HepG2 (cell line): Measurements from ENCODE around the gene EMC8. TPM values are rescaled to one million over a fixed set of nuclear protein-coding genes. Genes with fewer than 3 reads are reported as not detected.

ENCODE experiments used
- ATAC-seq: fragments of 200-7000 bp; cut with Tn5 transposase; 3 replicates; pipeline ENCODE4 v1.9.1; 2020; ENCODE audit warnings: mild to moderate bottlenecking, moderate library complexity
- BruUV-seq: library from RNA; stranded (reverse); fragments of 400-500 nt; replicated peaks from 2 replicates; lab custom pipeline; 2021; lab: Mats Ljungman, UMichigan
- CTCF ChIA-PET: fragments of 300-600 bp; formaldehyde crosslinking; extraction: SDS; loops from one replicate; lab custom pipeline; 2021; ENCODE audit warnings: low total read pairs, inconsistent platforms, low intra/inter-chr PET ratio; lab: Yijun Ruan, JAX
- POLR2A ChIA-PET: fragments of 350-600 bp; sonication (Branson Sonifier 250); formaldehyde crosslinking; loops from one replicate; lab custom pipeline; 2020; ENCODE audit warnings: antibody characterized with exemption, inconsistent platforms; lab: Yijun Ruan, JAX
- DNase-seq: peaks from one replicate; pipeline ENCODE4 v3.0.0-alpha.2; 2015; ENCODE audit warnings: low spot score
- FAIRE-seq: peaks from 3 replicates; lab custom pipeline; 2011; peaks lifted over from hg19 to GRCh38; lab: Jason Lieb, UNC
- H2AFZ ChIP-seq: one replicate; pipeline ENCODE4 v1.6.1; 2011; ENCODE audit warnings: low read length, inconsistent platforms
- H3K27ac ChIP-seq: fragments of 300-600 bp; 3 replicates; pipeline ENCODE4 v1.8.0; 2011; ENCODE audit warnings: mixed run types, mild to moderate bottlenecking, mixed read lengths, low read length, inconsistent platforms; ENCODE audit not compliant: insufficient read depth; ENCODE audit errors: extremely low read length
- H3K27me3 ChIP-seq, 2 experiments: fragments of 200-600 bp in 1 of 2; 2 replicates in 1 of 2; 3 replicates in 1 of 2; pipeline versions ENCODE4 v1.6.0 to v1.8.0; 2011; ENCODE audit warnings: low read length in 2 of 2, mild to moderate bottlenecking in 2 of 2, moderate library complexity in 2 of 2, inconsistent platforms in 1 of 2; ENCODE audit not compliant: insufficient read depth in 2 of 2, control insufficient read depth in 1 of 2
- H3K36me3 ChIP-seq, 2 experiments: fragments of 200-600 bp in 1 of 2; replicated peaks in 1 of 2; 2 replicates in 1 of 2; 3 replicates in 1 of 2; pipeline versions ENCODE4 v1.5.1 to v1.8.0; 2011; ENCODE audit warnings: low read length in 2 of 2, inconsistent platforms in 1 of 2; ENCODE audit not compliant: insufficient read depth in 2 of 2, control insufficient read depth in 1 of 2
- H3K4me1 ChIP-seq: 2 replicates; pipeline ENCODE4 v1.5.1; 2012; ENCODE audit warnings: low read length, inconsistent platforms; ENCODE audit not compliant: insufficient read depth
- H3K4me2 ChIP-seq: 2 replicates; pipeline ENCODE4 v1.6.0; 2011; ENCODE audit warnings: low read depth, low read length, inconsistent platforms
- H3K4me3 ChIP-seq, 3 experiments: fragments of 200-600 bp in 1 of 3; sonication (generic), shearing (Covaris generic) in 1 of 3; replicated peaks in 1 of 3; 2 replicates each; pipeline ENCODE4 v1.5.1; 2011 to 2016; ENCODE audit warnings: low read length in 3 of 3, inconsistent platforms in 2 of 3, low read depth in 2 of 3, mild to moderate bottlenecking in 2 of 3, control low read depth in 1 of 3, mixed read lengths in 1 of 3; ENCODE audit not compliant: insufficient read depth in 1 of 3
- H3K79me2 ChIP-seq: one replicate; pipeline ENCODE4 v1.6.1; 2011; ENCODE audit warnings: low read length, inconsistent platforms; ENCODE audit not compliant: insufficient read depth
- H3K9ac ChIP-seq: 2 replicates; pipeline ENCODE4 v1.6.0; 2011; ENCODE audit warnings: mild to moderate bottlenecking, low read depth, low read length, inconsistent platforms; ENCODE audit not compliant: insufficient read depth
- H3K9me3 ChIP-seq: 2 replicates; pipeline ENCODE4 v1.5.1; 2012; ENCODE audit warnings: mild to moderate bottlenecking, low read length
- H4K20me1 ChIP-seq: 2 replicates; pipeline ENCODE4 v1.6.0; 2011; ENCODE audit warnings: inconsistent platforms, mild to moderate bottlenecking, low read length, moderate library complexity; ENCODE audit not compliant: insufficient read depth
- ELF3 ChIP-seq: IDR thresholded peaks from 2 replicates; pipeline ENCODE4 v1.6.1; 2016; ENCODE audit warnings: missing genetic modification reagents, missing compliant biosample characterization
- KIAA2018 ChIP-seq: sonication (generic); formaldehyde crosslinking; IDR thresholded peaks from 2 replicates; pipeline ENCODE4 v1.5.0; 2020; ENCODE audit warnings: mild to moderate bottlenecking, missing genetic modification reagents, borderline replicate concordance
- SOX13 ChIP-seq, 3 experiments: fragments of 450-650 bp in 1 of 3; sonication (generic) in 1 of 3; formaldehyde crosslinking in 1 of 3; IDR thresholded peaks in 2 of 3; conservative IDR thresholded peaks in 1 of 3; 2 replicates each; pipeline versions ENCODE4 v1.5.0 to v1.6.1; 2016 to 2020; ENCODE audit warnings: antibody characterized with exemption in 1 of 3, mild to moderate bottlenecking in 1 of 3, missing compliant biosample characterization in 1 of 3, missing genetic modification reagents in 1 of 3, moderate library complexity in 1 of 3
- ZNF572 ChIP-seq: sonication (generic); formaldehyde crosslinking; IDR thresholded peaks from 2 replicates; pipeline ENCODE4 v1.5.1; 2020; ENCODE audit warnings: mild to moderate bottlenecking, missing genetic modification reagents
- ZNF614 ChIP-seq: IDR thresholded peaks from 2 replicates; pipeline ENCODE4 v1.6.1; 2018; ENCODE audit warnings: missing biosample characterization, missing genetic modification reagents, inconsistent platforms, borderline replicate concordance
- ZNF768 ChIP-seq: sonication (generic); formaldehyde crosslinking; IDR thresholded peaks from 2 replicates; pipeline ENCODE4 v1.4.0; 2020; ENCODE audit warnings: missing genetic modification reagents
- ZNF777 ChIP-seq: sonication (generic); formaldehyde crosslinking; IDR thresholded peaks from 2 replicates; pipeline ENCODE4 v1.4.0; 2020; ENCODE audit warnings: missing genetic modification reagents
- ZNF780A ChIP-seq: sonication (generic); formaldehyde crosslinking; IDR thresholded peaks from 2 replicates; pipeline ENCODE4 v1.8.0; 2022; ENCODE audit warnings: mild to moderate bottlenecking, missing genetic modification reagents, moderate library complexity
- ZSCAN22 ChIP-seq: sonication (generic); formaldehyde crosslinking; IDR thresholded peaks from 2 replicates; pipeline ENCODE4 v1.4.0; 2020; ENCODE audit warnings: mild to moderate bottlenecking, missing genetic modification reagents
- WGBS: methylation state at CpG from one replicate; pipeline ENCODE4 v1.1.6; 2017; ENCODE audit warnings: low lambda C conversion rate; 5-methylcytosine and 5-hydroxymethylcytosine counted together
- in situ Hi-C: cut with HindIII; loops from 2 replicates; pipeline ENCODE4 v1.10.0; 2017; ENCODE audit warnings: low pct_unique_long_range_greater_than_20kb; ENCODE audit not compliant: extremely low pct_ligation_motif_present
- intact Hi-C: fragments of 100-400 bp; cut with micrococcal nuclease; formaldehyde crosslinking; loops from one replicate; pipeline ENCODE4 v1.10.0; 2022; ENCODE audit not compliant: unreplicated experiment
- polyA plus RNA-seq, 8 experiments: library from polyadenylated mRNA; depleted of rRNA in 3 of 8; stranded (reverse) in 7 of 8; unstranded in 1 of 8; fragments of >200 nt; fragmentation: Illumina TruSeq in 4 of 8; extraction: Trizol in 4 of 8; gene quantifications; 2 replicates each; pipeline versions ENCODE4 v1.2.1 to v1.2.3, GENCODE V29; 2011 to 2016; ENCODE audit warnings: low read depth in 4 of 8, missing spikeins in 1 of 8, mixed read lengths in 1 of 8; ENCODE audit not compliant: insufficient read depth in 1 of 8
- total RNA-seq, 5 experiments: library from RNA; depleted of rRNA; stranded (reverse); fragments of >200 nt; fragmentation: Illumina TruSeq; extraction: Trizol; gene quantifications; 2 replicates each; pipeline ENCODE4 v1.2.3, GENCODE V29; 2016; ENCODE audit warnings: low read depth in 1 of 5

EMC8 gene
- total and polyA plus RNA-seq, 2 of the 13 experiments (the other 11 are each of a cell fraction or from before 2014, with no cell fraction given): 55.0 to 76.0 TPM

GRCh38 chr16:85835227-85835751 lies 35.9 kb upstream of the EMC8 start:
- FAIRE-seq (no peak), ATAC-seq (peak; percentile 19)
- in situ Hi-C loops: no loop called here

More at GRCh38 chr16:85835227-85835751, 35.9 kb upstream of the EMC8 start:
- CTCF ChIA-PET: no interaction called here
- 38% methylated on average over 7 of the region's 21 CpGs for WGBS
- Histone ChIP-seq H3K79me2 (no peaks in the 10 kb centered on the region), H3K9me3 (no peaks in the 10 kb centered on the region), H2AFZ (no peak overlapping the region), H3K4me3 (no peak overlapping the region), H3K9ac (no peak overlapping the region), H4K20me1 (no peaks in the 10 kb centered on the region), H3K27me3 (peaks cover 14 to 56% of the 10 kb centered on the region in 2 experiments; a peak in 4 of 5 replicates), H3K4me1 (no peaks in the 10 kb centered on the region), H3K36me3 (no peaks in the 10 kb centered on the region), H3K27ac (no peak overlapping the region), H3K4me2 (no peak overlapping the region)
- POLR2A ChIA-PET: no interaction called here
- no peak for DNase-seq
- TF ChIP-seq ZNF572 (no peak), ZSCAN22 (CRISPR knock-in tag) (no peak), ZNF614 (CRISPR knock-in tag) (no peak), ZNF780A (CRISPR knock-in tag) (no peak), ZNF768 (no peak), KIAA2018 (CRISPR knock-in tag) (no peak), ZNF777 (CRISPR knock-in tag) (no peak), ELF3 (no peak), SOX13 (IDR thresholded peaks at IDR 0.05) (no peak), SOX13 (CRISPR knock-in tag; conservative IDR thresholded peaks at IDR 0.05 in 1 of 2, IDR thresholded peaks at IDR 0.05 in 1 of 2) (no peak)
- intact Hi-C loops: no loop called here
- no TSS peak for BruUV-seq
